Measurements from ENCODE around the gene COMT. TPM values are rescaled to one million over a fixed set of nuclear protein-coding genes. Genes with fewer than 3 reads are reported as not detected.

COMT gene
- total RNA-seq, 2 experiments from 2014 or later, result 76.1 to 79.6 TPM

- H3K4me1 Mint-ChIP-seq, result no peaks in the 10 kb centered on the region
- no peak for DNase-seq
- no peaks in the 10 kb centered on the region for H3K27me3 Mint-ChIP-seq
- peaks cover 12% of the 10 kb centered on the region for H3K9me3 Mint-ChIP-seq
- H3K27ac Mint-ChIP-seq, result no peak overlapping the region
- no peaks in the 10 kb centered on the region for H3K36me3 Mint-ChIP-seq
- no peak overlapping the region for H3K4me3 Mint-ChIP-seq
Observed at GRCh38 chr22:20008221-20008995, 66.8 kb downstream of the COMT start.

- no peaks in the 10 kb centered on the region for H3K4me1 Mint-ChIP-seq
- H3K27ac Mint-ChIP-seq, result no peak overlapping the region
- no peaks in the 10 kb centered on the region for H3K36me3 Mint-ChIP-seq
- H3K4me3 Mint-ChIP-seq, result no peak overlapping the region
- no peaks in the 10 kb centered on the region for H3K27me3 Mint-ChIP-seq
- DNase-seq, result no peak
- peaks cover 7% of the 10 kb centered on the region for H3K9me3 Mint-ChIP-seq
Observed at GRCh38 chr22:20009018-20009491, 67.5 kb downstream of the COMT start.

- peaks cover under 1% of the 10 kb centered on the region for H3K9me3 Mint-ChIP-seq
- no peak overlapping the region for H3K4me3 Mint-ChIP-seq
- H3K4me1 Mint-ChIP-seq, result no peaks in the 10 kb centered on the region
- no peaks in the 10 kb centered on the region for H3K36me3 Mint-ChIP-seq
- H3K27ac Mint-ChIP-seq, result no peak overlapping the region
- DNase-seq, result no peak
- peaks cover 1% of the 10 kb centered on the region for H3K27me3 Mint-ChIP-seq
Observed at GRCh38 chr22:20009582-20010306, 68.2 kb downstream of the COMT start.

GRCh38 chr22:20010307-20011122 lies 68.9 kb downstream of the COMT start:
- Mint-ChIP-seq H3K27ac (no peak overlapping the region), H3K36me3 (no peaks in the 10 kb centered on the region), H3K4me1 (no peaks in the 10 kb centered on the region), H3K9me3 (no peaks in the 10 kb centered on the region), H3K4me3 (no peak overlapping the region), H3K27me3 (peaks cover 9% of the 10 kb centered on the region)
- no peak for DNase-seq

GRCh38 chr22:20011123-20011992 lies 69.8 kb downstream of the COMT start:
- H3K9me3 Mint-ChIP-seq, result no peaks in the 10 kb centered on the region
- no peaks in the 10 kb centered on the region for H3K36me3 Mint-ChIP-seq
- H3K27me3 Mint-ChIP-seq, result peaks cover 10% of the 10 kb centered on the region
- no peaks in the 10 kb centered on the region for H3K4me1 Mint-ChIP-seq
- no peak overlapping the region for H3K4me3 Mint-ChIP-seq
- no peak for DNase-seq
- H3K27ac Mint-ChIP-seq, result no peak overlapping the region

GRCh38 chr22:20011993-20012740 lies 70.6 kb downstream of the COMT start:
- no peak for DNase-seq
- H3K27me3 Mint-ChIP-seq, result peaks cover 12% of the 10 kb centered on the region
- no peaks in the 10 kb centered on the region for H3K9me3 Mint-ChIP-seq
- H3K4me3 Mint-ChIP-seq, result no peak overlapping the region
- peaks cover 2% of the 10 kb centered on the region for H3K4me1 Mint-ChIP-seq
- H3K27ac Mint-ChIP-seq, result no peak overlapping the region
- no peaks in the 10 kb centered on the region for H3K36me3 Mint-ChIP-seq

GRCh38 chr22:20012741-20013331 lies 71.3 kb downstream of the COMT start:
- no peak for DNase-seq
- Mint-ChIP-seq H3K27me3 (peaks cover 19% of the 10 kb centered on the region), H3K4me1 (peaks cover 4% of the 10 kb centered on the region), H3K4me3 (no peak overlapping the region), H3K27ac (no peak overlapping the region), H3K9me3 (no peaks in the 10 kb centered on the region), H3K36me3 (no peaks in the 10 kb centered on the region)

GRCh38 chr22:20013382-20013871 lies 71.9 kb downstream of the COMT start:
- Mint-ChIP-seq H3K36me3 (no peaks in the 10 kb centered on the region), H3K27me3 (peaks cover 21% of the 10 kb centered on the region), H3K4me3 (no peak overlapping the region), H3K4me1 (peaks cover 4% of the 10 kb centered on the region), H3K27ac (no peak overlapping the region), H3K9me3 (no peaks in the 10 kb centered on the region)
- DNase-seq, result peak; percentile 61

- Mint-ChIP-seq H3K4me3 (peak overlapping the region; percentile 22), H3K27ac (no peak overlapping the region), H3K27me3 (peaks cover 24% of the 10 kb centered on the region), H3K36me3 (no peaks in the 10 kb centered on the region), H3K4me1 (peaks cover 4% of the 10 kb centered on the region), H3K9me3 (no peaks in the 10 kb centered on the region)
- DNase-seq, result no peak
Observed at GRCh38 chr22:20014526-20015186, 73.1 kb downstream of the COMT start.

- no peaks in the 10 kb centered on the region for H3K36me3 Mint-ChIP-seq
- H3K4me3 Mint-ChIP-seq, result no peak overlapping the region
- H3K4me1 Mint-ChIP-seq, result peaks cover 6% of the 10 kb centered on the region
- H3K27ac Mint-ChIP-seq, result no peak overlapping the region
- no peak for DNase-seq
- no peaks in the 10 kb centered on the region for H3K9me3 Mint-ChIP-seq
- H3K27me3 Mint-ChIP-seq, result peaks cover 26% of the 10 kb centered on the region
Observed at GRCh38 chr22:20015187-20015625, 73.6 kb downstream of the COMT start.

GRCh38 chr22:20015971-20016733 lies 74.6 kb downstream of the COMT start:
- Mint-ChIP-seq H3K9me3 (no peaks in the 10 kb centered on the region), H3K4me3 (no peak overlapping the region), H3K27ac (no peak overlapping the region), H3K36me3 (no peaks in the 10 kb centered on the region), H3K27me3 (peaks cover 26% of the 10 kb centered on the region), H3K4me1 (peaks cover 10% of the 10 kb centered on the region)
- peak; percentile 30 for DNase-seq

All from activated naive CD8-positive, alpha-beta T cell treated with anti-CD3 and anti-CD28 coated beads for 36 hours (primary cell).